ENCODE measurements around the gene CCDC6.
"Not testable (repeated sequence)": the region's sequence is repeated elsewhere in the genome, so short reads cannot be mapped to it uniquely, and the experiment has no call there.

The CCDC6 gene

DNA sequence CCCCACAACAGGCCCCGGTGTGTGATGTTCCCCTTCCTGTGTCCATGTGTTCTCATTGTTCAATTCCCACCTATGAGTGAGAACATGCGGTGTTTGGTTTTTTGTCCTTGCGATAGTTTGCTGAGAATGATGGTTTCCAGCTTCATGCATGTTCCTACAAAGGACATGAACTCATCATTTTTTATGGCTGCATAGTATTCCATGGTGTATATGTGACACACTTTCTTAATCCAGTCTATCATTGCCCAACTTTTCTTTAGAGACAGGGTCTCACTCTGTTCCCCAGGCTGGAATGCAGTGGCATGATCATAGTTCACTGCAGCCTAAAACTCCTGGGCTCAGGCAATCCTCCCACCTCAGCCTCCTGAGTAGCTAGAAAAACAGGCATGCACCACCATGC, 120.9 kb downstream of the CCDC6 start:
- not testable (repeated sequence) for H3K36me3 Mint-ChIP-seq (ENCODE audit: low read depth); H3K27me3 Mint-ChIP-seq (ENCODE audit: low read depth); H3K27ac Mint-ChIP-seq; H3K4me3 Mint-ChIP-seq; H3K9me3 Mint-ChIP-seq
- H3K4me1 Mint-ChIP-seq: peaks cover 30% of the 10 kb centered on the region

DNA sequence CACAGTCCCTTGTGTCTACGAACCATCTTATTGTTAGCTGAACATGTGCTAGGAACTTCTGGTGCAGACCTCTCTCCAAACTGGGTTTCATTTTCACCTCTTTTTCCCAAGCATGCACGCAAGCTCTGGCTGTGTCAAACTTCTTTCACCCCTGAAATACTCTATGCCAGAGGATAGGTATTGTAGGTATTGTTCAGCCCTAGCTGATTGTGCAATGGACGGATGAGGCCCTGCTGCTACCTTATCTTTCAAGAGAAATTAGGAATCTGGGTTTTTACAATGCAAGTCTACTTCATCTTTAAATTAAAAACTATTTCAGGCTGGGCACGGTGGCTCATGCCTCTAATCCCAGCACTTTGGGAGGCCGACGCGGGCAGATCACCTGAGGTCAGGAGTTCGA, 124.8 kb downstream of the CCDC6 start:
- Mint-ChIP-seq H3K36me3 (ENCODE audit: low read depth) (peaks cover 8% of the 10 kb centered on the region), H3K9me3 (peaks cover 21% of the 10 kb centered on the region), H3K27ac (peak overlapping the region; percentile 47 to 96 (median 68)), H3K27me3 (ENCODE audit: low read depth) (no peaks in the 10 kb centered on the region), H3K4me1 (peaks cover 38% of the 10 kb centered on the region), H3K4me3 (no peak overlapping the region)
- TF ChIP-seq, protein P1, sequence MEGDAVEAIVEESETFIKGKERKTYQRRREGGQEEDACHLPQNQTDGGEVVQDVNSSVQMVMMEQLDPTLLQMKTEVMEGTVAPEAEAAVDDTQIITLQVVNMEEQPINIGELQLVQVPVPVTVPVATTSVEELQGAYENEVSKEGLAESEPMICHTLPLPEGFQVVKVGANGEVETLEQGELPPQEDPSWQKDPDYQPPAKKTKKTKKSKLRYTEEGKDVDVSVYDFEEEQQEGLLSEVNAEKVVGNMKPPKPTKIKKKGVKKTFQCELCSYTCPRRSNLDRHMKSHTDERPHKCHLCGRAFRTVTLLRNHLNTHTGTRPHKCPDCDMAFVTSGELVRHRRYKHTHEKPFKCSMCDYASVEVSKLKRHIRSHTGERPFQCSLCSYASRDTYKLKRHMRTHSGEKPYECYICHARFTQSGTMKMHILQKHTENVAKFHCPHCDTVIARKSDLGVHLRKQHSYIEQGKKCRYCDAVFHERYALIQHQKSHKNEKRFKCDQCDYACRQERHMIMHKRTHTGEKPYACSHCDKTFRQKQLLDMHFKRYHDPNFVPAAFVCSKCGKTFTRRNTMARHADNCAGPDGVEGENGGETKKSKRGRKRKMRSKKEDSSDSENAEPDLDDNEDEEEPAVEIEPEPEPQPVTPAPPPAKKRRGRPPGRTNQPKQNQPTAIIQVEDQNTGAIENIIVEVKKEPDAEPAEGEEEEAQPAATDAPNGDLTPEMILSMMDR (IDR thresholded peaks at IDR 0.05; ENCODE audit: unreplicated experiment in 3 of 3): no peak

DNA sequence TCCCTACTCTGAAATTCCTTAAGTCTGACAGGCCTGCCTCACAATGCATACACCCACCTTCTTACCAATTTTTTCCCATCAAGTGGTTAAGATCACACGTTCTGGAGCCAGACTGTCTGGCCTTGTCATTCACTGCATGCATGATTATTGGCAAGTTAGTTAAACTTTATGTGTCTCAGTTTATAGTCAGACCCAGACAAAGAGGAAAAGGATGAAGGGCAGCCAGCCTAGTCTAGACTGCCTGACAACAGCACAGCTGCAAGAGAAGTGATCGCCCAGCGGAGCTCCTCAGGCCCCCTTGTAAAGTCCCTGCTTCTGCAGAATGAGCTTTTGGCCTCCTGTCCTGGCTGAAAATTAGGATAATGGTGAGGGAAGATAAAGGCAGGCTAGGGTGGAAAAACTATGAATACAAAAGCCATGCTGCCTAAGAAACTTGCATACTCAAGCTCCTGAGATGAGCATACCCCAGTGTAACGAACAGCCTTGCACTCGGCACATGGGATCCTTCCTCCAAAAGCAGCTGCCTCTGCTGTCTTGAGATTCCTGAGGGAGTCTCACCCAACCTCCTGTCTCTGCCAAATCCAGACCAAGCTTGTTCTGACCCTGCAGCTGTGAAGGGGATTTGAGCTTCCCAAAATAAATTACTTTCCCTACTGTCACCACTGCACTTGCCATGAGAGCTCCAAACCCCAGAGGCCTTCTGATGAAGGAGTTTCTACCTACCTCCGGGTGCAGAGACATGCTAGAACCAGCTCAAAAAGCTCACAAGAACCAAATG, 126.4 kb downstream of the CCDC6 start:
- Mint-ChIP-seq H3K9me3 (peaks cover 32% of the 10 kb centered on the region), H3K36me3 (ENCODE audit: low read depth) (peaks cover 11% of the 10 kb centered on the region), H3K27me3 (ENCODE audit: low read depth) (no peaks in the 10 kb centered on the region), H3K4me1 (peaks cover 36% of the 10 kb centered on the region), H3K27ac (peak overlapping the region; percentile 93 to 97 (median 96)), H3K4me3 (peak overlapping the region in 2 of 3 experiments; percentile 43 to 72)
- TF ChIP-seq, protein P1 (IDR thresholded peaks at IDR 0.05; ENCODE audit: unreplicated experiment in 3 of 3): no peak

DNA sequence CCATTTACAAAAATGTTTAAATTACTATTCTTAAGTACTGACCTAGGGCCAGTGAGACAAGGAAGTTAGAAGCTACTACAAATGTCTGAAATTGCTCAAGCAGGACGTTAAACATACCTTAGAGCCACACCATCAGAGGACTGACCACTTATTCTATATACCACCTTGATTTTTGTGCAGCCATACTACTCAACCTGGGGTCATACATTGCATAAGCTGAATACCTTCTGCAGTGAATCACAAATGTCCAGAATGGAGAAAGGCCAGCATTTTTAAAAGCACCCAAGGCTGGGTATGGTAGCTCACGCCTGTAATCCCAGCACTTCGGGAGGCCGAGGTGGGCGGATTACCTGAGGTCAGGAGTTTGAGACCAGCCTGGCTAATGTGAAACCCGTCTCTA, 131.9 kb downstream of the CCDC6 start:
- no peak overlapping the region for H3K4me3 Mint-ChIP-seq
- H3K9me3 Mint-ChIP-seq: peaks cover 52% of the 10 kb centered on the region
- no peak overlapping the region for H3K27ac Mint-ChIP-seq
- TF ChIP-seq, protein P1 (IDR thresholded peaks at IDR 0.05; ENCODE audit: unreplicated experiment in 3 of 3): no peak
- H3K4me1 Mint-ChIP-seq: peaks cover 16% of the 10 kb centered on the region
- H3K36me3 Mint-ChIP-seq (ENCODE audit: low read depth): peaks cover 8% of the 10 kb centered on the region
- no peaks in the 10 kb centered on the region for H3K27me3 Mint-ChIP-seq (ENCODE audit: low read depth)

DNA sequence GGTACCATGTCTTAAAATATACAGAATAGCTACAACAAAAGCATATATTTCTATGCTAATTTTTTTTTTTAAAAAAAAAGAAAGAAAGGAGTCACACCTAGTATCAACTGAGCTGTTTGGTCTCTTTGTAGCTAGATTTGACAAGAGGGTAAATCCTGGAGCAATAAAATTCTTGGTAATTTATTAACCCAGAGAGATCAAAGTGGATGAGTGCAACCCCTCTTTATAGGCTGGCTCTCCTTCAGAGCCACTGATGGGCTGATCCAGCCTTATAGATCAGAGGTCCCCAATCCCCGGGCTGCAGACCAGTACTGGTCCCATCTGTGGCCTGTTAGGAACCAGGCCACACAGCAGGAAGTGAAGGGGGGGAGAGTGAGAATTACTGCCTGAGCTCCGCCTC, 133.3 kb downstream of the CCDC6 start:
- peaks cover 5% of the 10 kb centered on the region for H3K36me3 Mint-ChIP-seq (ENCODE audit: low read depth)
- H3K4me1 Mint-ChIP-seq: peaks cover 8% of the 10 kb centered on the region
- no peaks in the 10 kb centered on the region for H3K27me3 Mint-ChIP-seq (ENCODE audit: low read depth)
- no peak overlapping the region for H3K4me3 Mint-ChIP-seq
- peaks cover 46% of the 10 kb centered on the region for H3K9me3 Mint-ChIP-seq
- TF ChIP-seq, protein P1 (IDR thresholded peaks at IDR 0.05; ENCODE audit: unreplicated experiment in 3 of 3): no peak
- H3K27ac Mint-ChIP-seq: no peak overlapping the region

DNA sequence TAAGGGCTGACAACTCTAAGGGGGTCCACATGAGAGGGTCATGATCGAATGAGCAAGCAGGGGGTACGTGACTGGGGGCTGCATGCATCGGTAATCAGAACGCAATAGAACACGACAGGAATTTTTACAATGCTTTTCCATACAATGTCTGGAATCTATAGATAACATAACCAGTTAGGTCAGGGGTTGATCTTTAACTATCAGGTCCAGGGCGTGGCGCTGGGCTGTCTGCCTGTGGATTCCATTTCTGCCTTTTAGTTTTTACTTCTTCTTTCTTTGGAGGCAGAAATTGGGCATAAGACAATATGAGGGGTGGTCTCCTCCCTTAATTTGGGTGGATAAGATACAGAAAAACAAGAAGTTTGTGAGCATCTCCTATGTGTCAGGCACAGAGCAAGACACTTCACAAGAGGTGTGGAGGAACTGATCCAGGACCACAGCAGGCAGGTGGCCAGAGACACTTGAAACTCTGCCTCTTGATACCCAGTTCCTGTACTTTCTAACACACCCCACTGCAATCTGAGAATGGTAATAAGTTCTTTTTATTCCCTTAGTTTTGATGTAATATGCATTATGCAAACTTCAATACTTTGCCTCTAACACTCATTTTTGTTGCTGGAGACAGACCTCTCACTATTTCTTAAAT, 135.1 kb downstream of the CCDC6 start:
- H3K4me3 Mint-ChIP-seq: no peak overlapping the region
- no peaks in the 10 kb centered on the region for H3K27me3 Mint-ChIP-seq (ENCODE audit: low read depth)
- H3K27ac Mint-ChIP-seq: peak overlapping the region in 1 of 3 experiments; percentile 60
- H3K4me1 Mint-ChIP-seq: peaks cover under 1% of the 10 kb centered on the region
- TF ChIP-seq, protein P1 (IDR thresholded peaks at IDR 0.05; ENCODE audit: unreplicated experiment in 3 of 3): no peak
- peaks cover 3% of the 10 kb centered on the region for H3K36me3 Mint-ChIP-seq (ENCODE audit: low read depth)
- peaks cover 34% of the 10 kb centered on the region for H3K9me3 Mint-ChIP-seq

Data from nephron (organoid).